ENCODE results near the gene PLA2G6. TPM values are rescaled to one million over a fixed set of nuclear protein-coding genes. Genes with fewer than 3 reads are reported as not detected.

Gene PLA2G6
- total and polyA plus RNA-seq, 2 of the 8 experiments (the other 6 are each of a cell fraction or from before 2014, with no cell fraction given): 13.2 to 21.0 TPM

DNA sequence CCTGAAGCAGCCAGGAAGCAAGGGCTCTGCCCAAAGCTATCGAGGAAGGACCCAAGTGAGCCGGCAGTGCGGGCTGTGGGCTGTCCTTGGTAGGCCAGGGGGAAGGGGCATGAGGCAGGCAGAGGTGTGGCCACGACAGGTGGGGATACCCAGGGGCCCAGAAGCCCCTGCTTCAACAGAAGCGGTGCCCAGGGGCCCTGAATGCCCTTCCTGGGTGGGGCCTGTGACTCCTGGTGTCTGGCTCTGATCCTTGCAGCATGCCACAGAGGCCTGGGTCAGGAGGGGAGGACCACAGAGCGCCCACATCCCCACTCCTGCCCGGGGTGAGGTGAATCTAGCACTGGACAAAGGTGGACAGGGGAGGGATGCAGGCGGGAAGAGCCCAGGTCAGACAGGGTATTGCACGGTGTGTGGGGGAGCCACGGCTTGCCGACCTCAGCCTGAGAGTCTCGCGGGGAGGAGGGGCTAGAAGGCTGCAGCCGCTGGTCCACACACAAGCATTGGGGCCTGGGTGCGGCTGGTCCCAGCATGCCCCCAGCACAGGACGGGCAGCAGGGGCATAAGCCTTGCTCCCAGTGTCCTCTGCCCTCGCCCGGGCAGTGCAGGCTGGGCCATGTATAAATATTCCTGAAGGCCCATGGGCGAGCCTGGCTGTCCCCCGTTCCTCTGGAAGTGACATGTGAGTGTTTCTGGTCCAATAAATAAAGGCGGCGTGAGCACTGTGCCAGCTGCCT is 39.2 kb upstream of the PLA2G6 start (continued):
- TF ChIP-seq, protein P1, sequence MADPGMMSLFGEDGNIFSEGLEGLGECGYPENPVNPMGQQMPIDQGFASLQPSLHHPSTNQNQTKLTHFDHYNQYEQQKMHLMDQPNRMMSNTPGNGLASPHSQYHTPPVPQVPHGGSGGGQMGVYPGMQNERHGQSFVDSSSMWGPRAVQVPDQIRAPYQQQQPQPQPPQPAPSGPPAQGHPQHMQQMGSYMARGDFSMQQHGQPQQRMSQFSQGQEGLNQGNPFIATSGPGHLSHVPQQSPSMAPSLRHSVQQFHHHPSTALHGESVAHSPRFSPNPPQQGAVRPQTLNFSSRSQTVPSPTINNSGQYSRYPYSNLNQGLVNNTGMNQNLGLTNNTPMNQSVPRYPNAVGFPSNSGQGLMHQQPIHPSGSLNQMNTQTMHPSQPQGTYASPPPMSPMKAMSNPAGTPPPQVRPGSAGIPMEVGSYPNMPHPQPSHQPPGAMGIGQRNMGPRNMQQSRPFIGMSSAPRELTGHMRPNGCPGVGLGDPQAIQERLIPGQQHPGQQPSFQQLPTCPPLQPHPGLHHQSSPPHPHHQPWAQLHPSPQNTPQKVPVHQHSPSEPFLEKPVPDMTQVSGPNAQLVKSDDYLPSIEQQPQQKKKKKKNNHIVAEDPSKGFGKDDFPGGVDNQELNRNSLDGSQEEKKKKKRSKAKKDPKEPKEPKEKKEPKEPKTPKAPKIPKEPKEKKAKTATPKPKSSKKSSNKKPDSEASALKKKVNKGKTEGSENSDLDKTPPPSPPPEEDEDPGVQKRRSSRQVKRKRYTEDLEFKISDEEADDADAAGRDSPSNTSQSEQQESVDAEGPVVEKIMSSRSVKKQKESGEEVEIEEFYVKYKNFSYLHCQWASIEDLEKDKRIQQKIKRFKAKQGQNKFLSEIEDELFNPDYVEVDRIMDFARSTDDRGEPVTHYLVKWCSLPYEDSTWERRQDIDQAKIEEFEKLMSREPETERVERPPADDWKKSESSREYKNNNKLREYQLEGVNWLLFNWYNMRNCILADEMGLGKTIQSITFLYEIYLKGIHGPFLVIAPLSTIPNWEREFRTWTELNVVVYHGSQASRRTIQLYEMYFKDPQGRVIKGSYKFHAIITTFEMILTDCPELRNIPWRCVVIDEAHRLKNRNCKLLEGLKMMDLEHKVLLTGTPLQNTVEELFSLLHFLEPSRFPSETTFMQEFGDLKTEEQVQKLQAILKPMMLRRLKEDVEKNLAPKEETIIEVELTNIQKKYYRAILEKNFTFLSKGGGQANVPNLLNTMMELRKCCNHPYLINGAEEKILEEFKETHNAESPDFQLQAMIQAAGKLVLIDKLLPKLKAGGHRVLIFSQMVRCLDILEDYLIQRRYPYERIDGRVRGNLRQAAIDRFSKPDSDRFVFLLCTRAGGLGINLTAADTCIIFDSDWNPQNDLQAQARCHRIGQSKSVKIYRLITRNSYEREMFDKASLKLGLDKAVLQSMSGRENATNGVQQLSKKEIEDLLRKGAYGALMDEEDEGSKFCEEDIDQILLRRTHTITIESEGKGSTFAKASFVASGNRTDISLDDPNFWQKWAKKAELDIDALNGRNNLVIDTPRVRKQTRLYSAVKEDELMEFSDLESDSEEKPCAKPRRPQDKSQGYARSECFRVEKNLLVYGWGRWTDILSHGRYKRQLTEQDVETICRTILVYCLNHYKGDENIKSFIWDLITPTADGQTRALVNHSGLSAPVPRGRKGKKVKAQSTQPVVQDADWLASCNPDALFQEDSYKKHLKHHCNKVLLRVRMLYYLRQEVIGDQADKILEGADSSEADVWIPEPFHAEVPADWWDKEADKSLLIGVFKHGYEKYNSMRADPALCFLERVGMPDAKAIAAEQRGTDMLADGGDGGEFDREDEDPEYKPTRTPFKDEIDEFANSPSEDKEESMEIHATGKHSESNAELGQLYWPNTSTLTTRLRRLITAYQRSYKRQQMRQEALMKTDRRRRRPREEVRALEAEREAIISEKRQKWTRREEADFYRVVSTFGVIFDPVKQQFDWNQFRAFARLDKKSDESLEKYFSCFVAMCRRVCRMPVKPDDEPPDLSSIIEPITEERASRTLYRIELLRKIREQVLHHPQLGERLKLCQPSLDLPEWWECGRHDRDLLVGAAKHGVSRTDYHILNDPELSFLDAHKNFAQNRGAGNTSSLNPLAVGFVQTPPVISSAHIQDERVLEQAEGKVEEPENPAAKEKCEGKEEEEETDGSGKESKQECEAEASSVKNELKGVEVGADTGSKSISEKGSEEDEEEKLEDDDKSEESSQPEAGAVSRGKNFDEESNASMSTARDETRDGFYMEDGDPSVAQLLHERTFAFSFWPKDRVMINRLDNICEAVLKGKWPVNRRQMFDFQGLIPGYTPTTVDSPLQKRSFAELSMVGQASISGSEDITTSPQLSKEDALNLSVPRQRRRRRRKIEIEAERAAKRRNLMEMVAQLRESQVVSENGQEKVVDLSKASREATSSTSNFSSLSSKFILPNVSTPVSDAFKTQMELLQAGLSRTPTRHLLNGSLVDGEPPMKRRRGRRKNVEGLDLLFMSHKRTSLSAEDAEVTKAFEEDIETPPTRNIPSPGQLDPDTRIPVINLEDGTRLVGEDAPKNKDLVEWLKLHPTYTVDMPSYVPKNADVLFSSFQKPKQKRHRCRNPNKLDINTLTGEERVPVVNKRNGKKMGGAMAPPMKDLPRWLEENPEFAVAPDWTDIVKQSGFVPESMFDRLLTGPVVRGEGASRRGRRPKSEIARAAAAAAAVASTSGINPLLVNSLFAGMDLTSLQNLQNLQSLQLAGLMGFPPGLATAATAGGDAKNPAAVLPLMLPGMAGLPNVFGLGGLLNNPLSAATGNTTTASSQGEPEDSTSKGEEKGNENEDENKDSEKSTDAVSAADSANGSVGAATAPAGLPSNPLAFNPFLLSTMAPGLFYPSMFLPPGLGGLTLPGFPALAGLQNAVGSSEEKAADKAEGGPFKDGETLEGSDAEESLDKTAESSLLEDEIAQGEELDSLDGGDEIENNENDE (IDR thresholded peaks at IDR 0.05; ENCODE audit: insufficient replicate concordance, low read length): no peak
- TF ChIP-seq TBP (IDR thresholded peaks at IDR 0.05; ENCODE audit: low read depth, low read length): no peak
- TF ChIP-seq GTF2F1 (IDR thresholded peaks at IDR 0.05; ENCODE audit: borderline replicate concordance, low read depth, low read length): no peak
- no peak for TF ChIP-seq KDM1A (IDR thresholded peaks at IDR 0.05; ENCODE audit: borderline replicate concordance, low read length)
- no peak for TF ChIP-seq JUN (IDR thresholded peaks at IDR 0.05; ENCODE audit: low read depth, low read length)
- no peak for TF ChIP-seq POLR2A (IDR thresholded peaks at IDR 0.05; ENCODE audit: control extremely low read depth in 1 of 2, low read depth in 2 of 2, low read length in 2 of 2)
- TF ChIP-seq CBX5 (IDR thresholded peaks at IDR 0.05; ENCODE audit: low read depth, low read length): no peak
- no peak for TF ChIP-seq CREB1 (IDR thresholded peaks at IDR 0.05)
- TF ChIP-seq RXRA (IDR thresholded peaks at IDR 0.05; ENCODE audit: insufficient read depth, low read depth, low read length): no peak
- TF ChIP-seq, protein P2, sequence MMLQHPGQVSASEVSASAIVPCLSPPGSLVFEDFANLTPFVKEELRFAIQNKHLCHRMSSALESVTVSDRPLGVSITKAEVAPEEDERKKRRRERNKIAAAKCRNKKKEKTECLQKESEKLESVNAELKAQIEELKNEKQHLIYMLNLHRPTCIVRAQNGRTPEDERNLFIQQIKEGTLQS (IDR thresholded peaks at IDR 0.05; ENCODE audit: insufficient read depth, low read depth, low read length): no peak
- no peak for TF ChIP-seq POLR2AphosphoS5 (IDR thresholded peaks at IDR 0.05; ENCODE audit: low read depth, low read length)
